Measurements from ENCODE around the gene CACNB2.

DNA sequence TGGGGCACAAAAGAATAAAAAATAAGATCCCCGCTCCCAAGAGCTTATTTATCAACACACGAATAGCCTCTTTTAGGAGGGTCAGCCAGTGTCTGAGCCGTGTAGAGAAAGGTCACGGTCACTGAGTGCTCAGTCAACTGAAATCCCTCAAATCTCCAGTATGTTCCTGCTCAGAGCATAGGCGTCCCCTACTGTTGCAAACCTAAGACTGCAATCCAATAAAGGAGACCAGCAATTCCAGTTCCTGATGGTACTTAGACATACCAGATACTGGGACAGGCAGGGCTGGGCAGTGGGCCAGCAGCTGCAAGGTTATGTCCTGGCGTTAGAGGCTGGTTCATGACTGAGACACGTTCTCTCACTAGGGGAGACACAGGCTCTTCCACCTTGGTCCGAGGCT is 93.6 kb downstream of the CACNB2 start:
- TF ChIP-seq, protein P1, sequence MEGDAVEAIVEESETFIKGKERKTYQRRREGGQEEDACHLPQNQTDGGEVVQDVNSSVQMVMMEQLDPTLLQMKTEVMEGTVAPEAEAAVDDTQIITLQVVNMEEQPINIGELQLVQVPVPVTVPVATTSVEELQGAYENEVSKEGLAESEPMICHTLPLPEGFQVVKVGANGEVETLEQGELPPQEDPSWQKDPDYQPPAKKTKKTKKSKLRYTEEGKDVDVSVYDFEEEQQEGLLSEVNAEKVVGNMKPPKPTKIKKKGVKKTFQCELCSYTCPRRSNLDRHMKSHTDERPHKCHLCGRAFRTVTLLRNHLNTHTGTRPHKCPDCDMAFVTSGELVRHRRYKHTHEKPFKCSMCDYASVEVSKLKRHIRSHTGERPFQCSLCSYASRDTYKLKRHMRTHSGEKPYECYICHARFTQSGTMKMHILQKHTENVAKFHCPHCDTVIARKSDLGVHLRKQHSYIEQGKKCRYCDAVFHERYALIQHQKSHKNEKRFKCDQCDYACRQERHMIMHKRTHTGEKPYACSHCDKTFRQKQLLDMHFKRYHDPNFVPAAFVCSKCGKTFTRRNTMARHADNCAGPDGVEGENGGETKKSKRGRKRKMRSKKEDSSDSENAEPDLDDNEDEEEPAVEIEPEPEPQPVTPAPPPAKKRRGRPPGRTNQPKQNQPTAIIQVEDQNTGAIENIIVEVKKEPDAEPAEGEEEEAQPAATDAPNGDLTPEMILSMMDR (IDR thresholded peaks at IDR 0.05) = peak; percentile 18
- TF ChIP-seq REST (IDR thresholded peaks at IDR 0.05; ENCODE audit: insufficient read depth in 1 of 2, low read depth in 2 of 2, low read length in 1 of 2) = no peak
- no peak for TF ChIP-seq SIN3A (IDR thresholded peaks at IDR 0.05; ENCODE audit: borderline replicate concordance, insufficient read depth, low read depth, low read length)
- TF ChIP-seq POLR2AphosphoS5 (IDR thresholded peaks at IDR 0.05; ENCODE audit: low read depth, low read length) = no peak
- no peak for TF ChIP-seq TCF7L2 (IDR thresholded peaks at IDR 0.05; ENCODE audit: low read depth, low read length)

Data from Panc1 (cell line).